SK-N-SH (cell line): ENCODE measurements around the gene SHANK2. TPM values are rescaled to one million over a fixed set of nuclear protein-coding genes. Genes with fewer than 3 reads are reported as not detected.

Experiments used
- CTCF ChIA-PET: fragments of 300-600, 350-600 bp; formaldehyde crosslinking; extraction: SDS; loops from one replicate; lab custom pipeline; 2021; lab: Yijun Ruan, JAX
- POLR2A ChIA-PET: fragments of 350-600 bp; sonication (Branson Sonifier 250); formaldehyde crosslinking; extraction: SDS; loops from one replicate; lab custom pipeline; 2020; ENCODE audit warnings: antibody characterized with exemption, inconsistent platforms; lab: Yijun Ruan, JAX
- DNase-seq: peaks from one replicate; pipeline ENCODE4 v3.0.0; 2012
- H2AFZ ChIP-seq: fragments of 200-600 bp; sonication (generic); 2 replicates; pipeline ENCODE4 v1.8.1; 2016; ENCODE audit warnings: antibody characterized with exemption, mild to moderate bottlenecking, low read depth
- H3F3A ChIP-seq: fragments of 200-600 bp; sonication (generic); replicated peaks from 2 replicates; pipeline ENCODE3; 2016; ENCODE audit warnings: antibody characterized with exemption, mild to moderate bottlenecking; ENCODE audit not compliant: insufficient read depth
- H3K27ac ChIP-seq, 2 experiments: fragments of 200-500 bp in 1 of 2; fragments of 200-600 bp in 1 of 2; sonication (Bioruptor generic) in 1 of 2; sonication (generic), shearing (Covaris generic) in 1 of 2; 2 replicates each; pipeline versions ENCODE4 v1.5.1 to v1.6.1; 2014 to 2016; ENCODE audit warnings: low read depth in 2 of 2, inconsistent platforms in 1 of 2, low read length in 1 of 2, mild to moderate bottlenecking in 1 of 2, mixed read lengths in 1 of 2
- H3K27me3 ChIP-seq: fragments of 200-600 bp; sonication (generic), shearing (Covaris generic); 2 replicates; pipeline ENCODE4 v1.6.1; 2016; ENCODE audit warnings: mixed run types; ENCODE audit not compliant: insufficient read depth
- H3K36me3 ChIP-seq, 2 experiments: fragments of 200-500 bp in 1 of 2; fragments of 200-600 bp in 1 of 2; sonication (Bioruptor generic) in 1 of 2; sonication (generic) in 1 of 2; replicated peaks in 1 of 2; 2 replicates each; pipeline versions ENCODE3 to v1.5.1; 2014 to 2016; ENCODE audit warnings: low read length in 1 of 2, mild to moderate bottlenecking in 1 of 2; ENCODE audit not compliant: insufficient read depth in 2 of 2, control insufficient read depth in 1 of 2
- H3K4me1 ChIP-seq, 2 experiments: fragments of 200-500 bp in 1 of 2; fragments of 200-600 bp in 1 of 2; sonication (Bioruptor generic) in 1 of 2; sonication (generic), shearing (Covaris generic) in 1 of 2; 2 replicates each; pipeline versions ENCODE4 v1.5.1 to v1.6.1; 2014 to 2016; ENCODE audit warnings: low read depth in 1 of 2, low read length in 1 of 2, mixed run types in 1 of 2; ENCODE audit not compliant: insufficient read depth in 2 of 2, control insufficient read depth in 1 of 2
- H3K4me2 ChIP-seq: fragments of 200-600 bp; sonication (generic), shearing (Covaris generic); 2 replicates; pipeline ENCODE4 v1.6.1; 2017; ENCODE audit warnings: mixed run types
- H3K4me3 ChIP-seq, 2 experiments: fragments of 200-500 bp in 1 of 2; fragments of 200-600 bp in 1 of 2; sonication (Bioruptor generic) in 1 of 2; sonication (generic), shearing (Covaris generic) in 1 of 2; 2 replicates each; pipeline versions ENCODE4 v1.5.1 to v1.8.1; 2014 to 2016; ENCODE audit warnings: low read depth in 2 of 2, inconsistent platforms in 1 of 2, low read length in 1 of 2, mild to moderate bottlenecking in 1 of 2, mixed read lengths in 1 of 2, moderate library complexity in 1 of 2
- H3K79me2 ChIP-seq: fragments of 200-600 bp; sonication (generic); 2 replicates; pipeline ENCODE4 v1.8.1; 2017; ENCODE audit warnings: mild to moderate bottlenecking; ENCODE audit not compliant: insufficient read depth
- H3K9ac ChIP-seq: fragments of 200-600 bp; sonication (generic); 2 replicates; pipeline ENCODE4 v1.6.1; 2017; ENCODE audit warnings: mixed run types
- H3K9me2 ChIP-seq: fragments of 200-600 bp; sonication (generic); 2 replicates; pipeline ENCODE4 v1.6.1; 2017; ENCODE audit warnings: mixed run types
- H3K9me3 ChIP-seq: fragments of 200-600 bp; sonication (generic); 2 replicates; pipeline ENCODE4 v1.6.1; 2017; ENCODE audit warnings: mixed run types, mild to moderate bottlenecking, moderate library complexity
- H4K20me1 ChIP-seq: fragments of 200-600 bp; sonication (generic); 2 replicates; pipeline ENCODE4 v1.6.1; 2017; ENCODE audit warnings: mild to moderate bottlenecking, mixed run types; ENCODE audit not compliant: insufficient read depth
- CHD2 ChIP-seq: fragments of 150-350 bp; IDR thresholded peaks from 2 replicates; pipeline ENCODE4 v1.6.1; 2018; ENCODE audit warnings: low read length; ENCODE audit not compliant: partially characterized antibody
- EP300 ChIP-seq, 2 experiments: IDR thresholded peaks; 2 replicates each; pipeline versions ENCODE4 v1.4.0 to v1.6.1; 2012; ENCODE audit warnings: borderline replicate concordance in 1 of 2, low read depth in 1 of 2, low read length in 1 of 2
- FOSL2 ChIP-seq: IDR thresholded peaks from 2 replicates; pipeline ENCODE4 v1.4.0; 2012; ENCODE audit warnings: low read depth, mild to moderate bottlenecking, moderate library complexity, borderline replicate concordance
- FOXM1 ChIP-seq: IDR thresholded peaks from 2 replicates; pipeline ENCODE4 v1.4.0; 2012; ENCODE audit warnings: low read depth, mild to moderate bottlenecking
- JUND ChIP-seq: IDR thresholded peaks from 2 replicates; pipeline ENCODE4 v1.4.0; 2012
- MAX ChIP-seq: IDR thresholded peaks from 2 replicates; pipeline ENCODE4 v1.4.0; 2012; ENCODE audit warnings: low read depth
- MEF2A ChIP-seq: IDR thresholded peaks from 2 replicates; pipeline ENCODE4 v1.4.0; 2012; ENCODE audit warnings: low read depth, borderline replicate concordance
- MXI1 ChIP-seq: IDR thresholded peaks from 2 replicates; pipeline ENCODE4 v1.6.1; 2012; ENCODE audit warnings: mild to moderate bottlenecking, low read depth, low read length, improper control_type of control experiment
- NRF1 ChIP-seq: IDR thresholded peaks from 2 replicates; pipeline ENCODE4 v1.6.1; 2012; ENCODE audit warnings: low read depth, mild to moderate bottlenecking, low read length
- RCOR1 ChIP-seq: fragments of 150-350 bp; IDR thresholded peaks from 2 replicates; pipeline ENCODE4 v1.6.1; 2017; ENCODE audit warnings: antibody characterized with exemption, low read length
- REST ChIP-seq: IDR thresholded peaks from 2 replicates; pipeline ENCODE4 v1.6.1; 2012; ENCODE audit warnings: mild to moderate bottlenecking, low read depth, low read length, moderate library complexity
- RXRA ChIP-seq: IDR thresholded peaks from 2 replicates; pipeline ENCODE4 v1.4.0; 2012; ENCODE audit warnings: low read depth, mild to moderate bottlenecking, borderline replicate concordance
- TEAD4 ChIP-seq: IDR thresholded peaks from 2 replicates; pipeline ENCODE4 v1.4.0; 2012; ENCODE audit warnings: mild to moderate bottlenecking, borderline replicate concordance; ENCODE audit not compliant: insufficient read depth
- USF2 ChIP-seq: fragments of 150-350 bp; IDR thresholded peaks from 2 replicates; pipeline ENCODE4 v1.6.1; 2017; ENCODE audit warnings: antibody characterized with exemption, low read length, low read depth, borderline replicate concordance
- YY1 ChIP-seq: IDR thresholded peaks from 2 replicates; pipeline ENCODE4 v1.4.0; 2012; ENCODE audit warnings: low read depth, mild to moderate bottlenecking
- ZBTB33 ChIP-seq: IDR thresholded peaks from 2 replicates; pipeline ENCODE4 v1.4.0; 2012; ENCODE audit warnings: low read depth, borderline replicate concordance
- WGBS: methylation state at CpG from one replicate; pipeline ENCODE4 v1.1.6; 2017; ENCODE audit warnings: low lambda C conversion rate; 5-methylcytosine and 5-hydroxymethylcytosine counted together
- polyA plus RNA-seq, 3 experiments: library from polyadenylated mRNA; depleted of rRNA; stranded (reverse); fragments of >200 nt; gene quantifications; 2 replicates each; pipeline ENCODE4 v1.2.3, GENCODE V29; 2012

Gene SHANK2
- polyA plus RNA-seq, 1 of the 3 experiments (the other 2 are of a cell fraction): under 0.01 TPM

GRCh38 chr11:71246559-71246958, 5.8 kb downstream of the SHANK2 start:
- Histone ChIP-seq H3K4me3 (no peak overlapping the region), H3K4me2 (no peak overlapping the region), H3K9me3 (no peaks in the 10 kb centered on the region), H3K27me3 (no peaks in the 10 kb centered on the region), H2AFZ (no peak overlapping the region), H3K36me3 (no peaks in the 10 kb centered on the region), H3F3A (no peaks in the 10 kb centered on the region), H3K79me2 (no peaks in the 10 kb centered on the region), H3K27ac (no peak overlapping the region), H4K20me1 (no peaks in the 10 kb centered on the region), H3K4me1 (peaks cover 0 to 3% of the 10 kb centered on the region in 2 experiments; a peak in 1 of 4 replicates), H3K9me2 (no peaks in the 10 kb centered on the region), H3K9ac (no peak overlapping the region)
- POLR2A ChIA-PET: no interaction called here
- DNase-seq: peak; percentile 3
- WGBS: 40% methylated on average over 3 of the region's 3 CpGs
- CTCF ChIA-PET: interaction anchor here (1.1 kb wide), 1 partner anchor 160 kb away, joined by 3 read pairs; no protein-coding TSS in a partner anchor
- no peak for TF ChIP-seq NRF1
- TF ChIP-seq ZBTB33: no peak
- TF ChIP-seq MXI1: no peak
- TF ChIP-seq RCOR1: no peak
- no peak for TF ChIP-seq YY1
- TF ChIP-seq EP300 (IDR thresholded peaks at IDR 0.05; ENCODE audit: borderline replicate concordance in 1 of 2, low read depth in 1 of 2, low read length in 1 of 2): no peak
- no peak for TF ChIP-seq JUND
- TF ChIP-seq MAX: no peak
- no peak for TF ChIP-seq FOXM1
- TF ChIP-seq FOSL2: no peak
- no peak for TF ChIP-seq USF2
- no peak for TF ChIP-seq MEF2A
- TF ChIP-seq CHD2: no peak
- no peak for TF ChIP-seq RXRA
- TF ChIP-seq TEAD4: no peak
- TF ChIP-seq REST: no peak
